Omental fat pad (tissue), 4 donors: ENCODE measurements around the gene GRK1. TPM values are rescaled to one million over a fixed set of nuclear protein-coding genes. Genes with fewer than 3 reads are reported as not detected.
"Not testable (repeated sequence)": the region's sequence is repeated elsewhere in the genome, so short reads cannot be mapped to it uniquely, and the experiment has no call there.

ENCODE experiments used
- ATAC-seq: fragments of 150-250 bp; one replicate; pipeline ENCODE4 v1.9.1; 2016; ENCODE audit warnings: mild to moderate bottlenecking, moderate library complexity; ENCODE audit not compliant: low FRiP score
- DNase-seq: peaks from one replicate; pipeline ENCODE4 v3.0.0-alpha.2; 2019; ENCODE audit warnings: low spot score
- total RNA-seq, 4 donors: library from RNA; depleted of rRNA; stranded (reverse); fragments of >200 nt; gene quantifications; one replicate each; pipeline ENCODE4 v1.1.0, GENCODE V29; 2016
- TF ChIP-seq, protein P1 (sequence below), 3 donors: fragments of 450-650 bp; IDR thresholded peaks; one replicate each; pipeline ENCODE4 v1.5.1; 2016 to 2017; ENCODE audit warnings: antibody characterized with exemption in 3 of 3, mild to moderate bottlenecking in 3 of 3, moderate library complexity in 2 of 3

Gene GRK1
- total RNA-seq, 4 donors from 2014 or later, result not detected

DNA sequence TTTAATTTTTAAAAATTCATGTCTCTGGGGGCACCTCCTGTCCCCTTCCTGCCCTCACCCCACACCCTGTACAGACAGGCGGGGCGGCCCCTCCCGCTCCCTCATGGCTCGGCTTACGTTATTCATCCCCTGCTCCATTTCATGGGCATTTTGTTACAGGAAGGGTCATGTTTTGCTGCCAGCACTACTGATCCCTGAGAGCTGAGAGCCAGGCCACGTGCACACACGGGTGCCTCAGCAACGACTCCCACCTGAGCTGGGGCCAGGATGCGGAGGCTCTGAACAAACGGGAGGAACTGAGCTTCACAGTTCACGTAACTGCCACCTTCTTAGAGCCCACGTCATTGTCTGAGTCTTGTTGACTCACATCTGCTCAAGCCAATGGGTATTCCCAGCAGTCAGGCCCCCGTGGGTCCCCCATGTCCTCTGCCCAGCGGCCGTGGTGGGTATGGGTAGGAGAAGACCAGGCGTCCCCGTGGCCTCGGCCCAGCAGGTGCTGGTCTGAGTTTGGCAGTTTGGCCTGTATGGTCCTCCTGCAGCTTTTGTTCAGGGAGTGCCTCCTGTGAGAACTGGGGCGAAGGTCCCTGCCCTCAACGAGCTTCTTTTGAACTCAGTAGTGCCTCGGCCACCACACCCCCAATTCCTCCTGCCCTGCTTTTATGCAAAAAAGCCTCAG lies 75.6 kb downstream of the GRK1 start:
- TF ChIP-seq, protein P1, sequence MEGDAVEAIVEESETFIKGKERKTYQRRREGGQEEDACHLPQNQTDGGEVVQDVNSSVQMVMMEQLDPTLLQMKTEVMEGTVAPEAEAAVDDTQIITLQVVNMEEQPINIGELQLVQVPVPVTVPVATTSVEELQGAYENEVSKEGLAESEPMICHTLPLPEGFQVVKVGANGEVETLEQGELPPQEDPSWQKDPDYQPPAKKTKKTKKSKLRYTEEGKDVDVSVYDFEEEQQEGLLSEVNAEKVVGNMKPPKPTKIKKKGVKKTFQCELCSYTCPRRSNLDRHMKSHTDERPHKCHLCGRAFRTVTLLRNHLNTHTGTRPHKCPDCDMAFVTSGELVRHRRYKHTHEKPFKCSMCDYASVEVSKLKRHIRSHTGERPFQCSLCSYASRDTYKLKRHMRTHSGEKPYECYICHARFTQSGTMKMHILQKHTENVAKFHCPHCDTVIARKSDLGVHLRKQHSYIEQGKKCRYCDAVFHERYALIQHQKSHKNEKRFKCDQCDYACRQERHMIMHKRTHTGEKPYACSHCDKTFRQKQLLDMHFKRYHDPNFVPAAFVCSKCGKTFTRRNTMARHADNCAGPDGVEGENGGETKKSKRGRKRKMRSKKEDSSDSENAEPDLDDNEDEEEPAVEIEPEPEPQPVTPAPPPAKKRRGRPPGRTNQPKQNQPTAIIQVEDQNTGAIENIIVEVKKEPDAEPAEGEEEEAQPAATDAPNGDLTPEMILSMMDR (IDR thresholded peaks at IDR 0.05), result no peak
- no peak for ATAC-seq
- no peak for DNase-seq

DNA sequence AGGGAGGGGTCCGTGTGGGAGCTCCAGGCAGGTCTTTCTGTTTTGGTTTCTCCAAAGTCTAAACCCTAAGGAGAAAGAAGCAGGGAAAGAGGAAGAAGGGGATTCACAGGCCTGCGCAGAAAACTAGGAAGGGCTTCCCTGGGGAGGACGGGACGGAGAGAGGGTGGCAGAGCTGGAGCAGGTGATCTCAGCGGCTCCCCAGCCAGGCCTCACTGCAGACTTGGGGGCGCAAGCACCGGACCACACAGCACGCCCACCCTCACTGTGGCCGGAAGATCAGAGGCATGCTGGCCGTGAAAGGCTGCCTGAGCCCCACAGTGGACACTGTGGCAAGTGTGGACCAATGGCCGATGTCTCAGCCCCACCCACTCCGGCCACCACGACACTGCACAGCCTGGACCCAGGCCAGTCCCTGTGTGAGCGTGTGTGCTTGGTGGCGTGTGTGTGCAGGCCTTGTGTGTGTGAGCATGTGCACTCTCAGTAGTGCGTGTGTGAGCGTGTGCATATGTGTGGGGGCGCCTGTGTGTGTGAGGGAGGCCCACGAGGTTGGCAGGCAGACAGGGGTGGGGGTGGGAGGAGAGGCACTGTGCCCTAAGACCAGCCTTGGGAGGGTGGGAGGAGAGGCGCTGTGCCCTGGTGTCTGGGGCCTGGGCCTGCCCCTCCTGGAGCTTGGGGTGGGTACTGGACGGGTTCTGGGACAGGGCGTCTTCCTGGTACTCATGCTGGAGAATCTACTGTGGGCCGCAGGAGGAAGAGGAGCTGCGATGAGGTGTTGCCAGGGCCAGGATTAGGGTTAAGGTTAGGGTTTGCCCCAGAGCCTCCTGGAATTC lies 76.6 kb downstream of the GRK1 start:
- TF ChIP-seq, protein P1 (IDR thresholded peaks at IDR 0.05), result no peak
- DNase-seq, result no peak
- ATAC-seq, result no peak

DNA sequence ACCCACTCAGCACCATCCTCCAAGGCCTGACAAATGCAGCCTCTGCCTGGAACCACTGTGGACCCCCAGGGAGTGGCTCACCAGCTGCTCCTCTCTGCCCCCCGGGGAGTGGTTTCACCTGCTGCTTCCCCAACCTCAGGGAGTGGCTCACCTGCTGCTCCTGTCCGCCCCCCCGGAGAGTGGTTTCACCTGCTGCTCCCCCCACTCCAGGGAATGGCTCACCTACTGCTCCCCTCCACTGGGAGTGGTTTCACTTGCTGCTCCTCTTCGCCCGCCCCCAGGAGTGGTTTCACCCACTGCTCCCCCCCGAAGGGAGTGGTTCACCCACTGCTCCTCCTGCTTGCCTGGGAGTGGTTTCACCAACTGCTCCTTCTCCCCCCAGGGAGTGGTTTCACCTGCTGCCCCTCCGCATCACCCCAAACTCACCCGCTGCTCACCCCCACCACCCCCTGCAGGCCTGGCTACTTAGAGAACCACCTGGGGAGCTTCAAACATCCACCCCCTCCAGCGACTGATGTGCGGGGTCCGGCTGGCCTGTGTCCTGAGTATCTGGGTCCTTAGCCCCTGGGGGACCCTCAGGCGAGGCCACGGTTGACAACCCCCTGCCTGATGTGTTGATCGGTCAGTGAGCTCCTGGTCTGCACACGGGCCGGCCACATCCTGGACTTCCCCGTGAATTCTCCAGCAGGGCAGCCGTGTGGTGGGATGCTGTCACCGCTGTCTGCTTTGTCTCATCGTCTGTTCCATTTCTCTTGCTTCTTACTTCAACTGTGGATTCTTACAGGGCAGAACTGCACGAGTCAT lies 77.4 kb downstream of the GRK1 start:
- TF ChIP-seq, protein P1 (IDR thresholded peaks at IDR 0.05), result no peak
- ATAC-seq (no peak), DNase-seq (no peak)

DNA sequence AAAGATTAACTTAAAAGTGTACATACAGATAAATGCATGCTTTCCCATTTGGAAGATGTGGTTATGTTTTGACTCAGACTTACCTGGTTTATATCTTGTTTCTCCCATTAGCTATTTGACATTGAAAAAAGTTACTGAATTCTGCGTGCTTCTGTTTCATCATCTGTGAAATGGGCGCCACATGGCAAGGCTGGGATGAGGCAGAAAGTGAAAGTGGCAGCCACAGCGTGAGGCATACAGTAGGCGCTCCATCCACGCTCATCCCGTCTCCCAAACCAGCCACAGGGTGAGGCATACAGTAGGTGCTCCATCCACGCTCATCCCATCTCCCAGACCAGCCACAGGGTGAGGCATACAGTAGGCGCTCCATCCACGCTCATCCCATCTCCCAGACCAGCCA lies 78.0 kb downstream of the GRK1 start:
- no peak for ATAC-seq

DNA sequence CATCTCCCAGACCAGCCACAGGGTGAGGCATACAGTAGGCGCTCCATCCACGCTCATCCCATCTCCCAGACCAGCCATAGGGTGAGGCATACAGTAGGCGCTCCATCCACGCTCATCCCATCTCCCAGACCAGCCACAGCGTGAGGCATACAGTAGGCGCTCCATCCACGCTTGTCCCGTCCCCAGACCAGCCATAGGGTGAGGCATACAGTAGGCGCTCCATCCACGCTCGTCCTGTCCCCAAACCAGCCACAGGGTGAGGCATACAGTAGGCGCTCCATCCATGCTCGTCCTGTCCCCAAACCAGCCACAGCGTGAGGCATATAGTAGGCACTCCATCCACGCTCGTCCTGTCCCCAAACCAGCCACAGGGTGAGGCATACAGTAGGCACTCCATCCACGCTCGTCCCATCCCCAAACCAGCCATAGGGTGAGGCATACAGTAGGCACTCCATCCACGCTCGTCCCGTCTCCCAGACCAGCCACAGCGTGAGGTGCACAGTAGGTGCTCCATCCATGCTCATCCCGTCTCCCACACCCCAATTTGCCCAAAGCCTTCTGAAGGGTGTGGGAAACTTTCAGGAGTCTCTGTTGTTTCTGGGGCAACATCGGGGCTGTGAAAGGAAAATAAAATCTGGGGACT lies 78.6 kb downstream of the GRK1 start:
- not testable (repeated sequence) for DNase-seq, ATAC-seq

More for the DNA sequence above, 78.0 kb downstream of the GRK1 start:
- TF ChIP-seq, protein P1 (IDR thresholded peaks at IDR 0.05), result no peak
- no peak for DNase-seq

DNA sequence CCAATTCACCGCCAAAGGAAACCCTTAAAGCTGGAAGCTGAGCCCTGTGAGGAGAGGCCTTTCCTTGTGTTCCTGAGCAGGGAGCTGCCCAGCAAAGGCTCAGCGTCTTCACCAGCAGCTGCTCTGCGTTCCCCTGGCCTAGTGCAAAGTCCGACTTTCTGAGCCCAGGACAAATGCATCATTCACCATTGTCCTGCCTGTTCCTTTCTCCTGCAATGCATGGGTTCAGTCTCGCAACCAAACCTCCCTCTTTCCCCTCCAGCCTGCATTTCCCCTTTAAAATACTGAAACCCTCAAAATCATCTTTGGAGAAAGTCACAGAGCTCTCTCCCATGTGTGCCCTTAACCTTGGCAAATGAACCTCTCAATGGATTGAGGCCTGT lies 79.1 kb downstream of the GRK1 start:
- DNase-seq, result no peak

More for the DNA sequence above, 79.1 kb downstream of the GRK1 start:
- TF ChIP-seq, protein P1 (IDR thresholded peaks at IDR 0.05), result no peak
- ATAC-seq, result no peak
